HL-60 (cell line): ENCODE results near the gene HSPA1L.

Source experiments
- CTCF ChIP-seq: IDR thresholded peaks from one replicate; pipeline ENCODE4 v1.5.1; 2011; ENCODE audit warnings: low read length, control low read depth, inconsistent platforms; ENCODE audit not compliant: insufficient read depth
- GABPA ChIP-seq: IDR thresholded peaks from 2 replicates; pipeline ENCODE4 v1.6.1; 2012; ENCODE audit warnings: low read depth
- POLR2AphosphoS5 ChIP-seq: IDR thresholded peaks from 2 replicates; pipeline ENCODE4 v1.6.1; 2012; ENCODE audit warnings: low read depth
- REST ChIP-seq: IDR thresholded peaks from 2 replicates; pipeline ENCODE4 v1.6.1; 2012; ENCODE audit warnings: low read depth; ENCODE audit not compliant: insufficient replicate concordance

GRCh38 chr6:31851485-31851832 lies 36.4 kb upstream of the HSPA1L start:
- TF ChIP-seq CTCF: no peak
- TF ChIP-seq REST: no peak
- no peak for TF ChIP-seq GABPA
- no peak for TF ChIP-seq POLR2AphosphoS5
